Natural killer cell (primary cell): ENCODE results near the gene ANGPTL2. TPM values are rescaled to one million over a fixed set of nuclear protein-coding genes. Genes with fewer than 3 reads are reported as not detected.

Experiments
- ATAC-seq, 3 donors: fragments of 150-1000 bp in 2 of 3; fragments of 200-7000 bp in 1 of 3; cut with Tn5 transposase; 1 replicate in 1 of 3; 2 replicates in 2 of 3; pipeline ENCODE4 v1.10.0; 2021; ENCODE audit warnings: mild to moderate bottlenecking in 2 of 3, moderate library complexity in 2 of 3
- DNase-seq, 2 donors: peaks; one replicate each; pipeline versions ENCODE4 v3.0.0 to v3.0.0-alpha.2; 2013 to 2021; ENCODE audit warnings: mixed read lengths in 1 of 2
- H3K27ac ChIP-seq: one replicate; pipeline ENCODE4 v1.5.1; 2013; ENCODE audit warnings: mild to moderate bottlenecking, low read length
- H3K27me3 ChIP-seq: one replicate; pipeline ENCODE4 v1.6.1; 2013; ENCODE audit warnings: low read length; ENCODE audit not compliant: control insufficient read depth, insufficient read depth
- H3K36me3 ChIP-seq: one replicate; pipeline ENCODE4 v1.6.1; 2013; ENCODE audit warnings: low read length; ENCODE audit not compliant: control insufficient read depth, insufficient read depth
- H3K4me1 ChIP-seq: one replicate; pipeline ENCODE4 v1.6.1; 2013; ENCODE audit warnings: low read length; ENCODE audit not compliant: control insufficient read depth, insufficient read depth
- H3K4me3 ChIP-seq: one replicate; pipeline ENCODE4 v1.5.1; 2013; ENCODE audit warnings: low read length
- H3K9me3 ChIP-seq: one replicate; pipeline ENCODE4 v1.6.1; 2013; ENCODE audit warnings: low read length; ENCODE audit not compliant: control insufficient read depth, insufficient read depth
- H3K27ac Mint-ChIP-seq, 2 donors: one replicate each; pipeline ENCODE4 v1.8.0; 2022; ENCODE audit warnings: mild to moderate bottlenecking in 2 of 2, mixed read lengths in 2 of 2, moderate library complexity in 1 of 2
- H3K27me3 Mint-ChIP-seq, 2 donors: one replicate each; pipeline ENCODE4 v1.8.0; 2022; ENCODE audit warnings: low read depth in 2 of 2, mixed read lengths in 2 of 2
- H3K36me3 Mint-ChIP-seq: one replicate; pipeline ENCODE4 v1.8.0; 2022; ENCODE audit warnings: mixed read lengths
- H3K4me1 Mint-ChIP-seq, 2 donors: one replicate each; pipeline ENCODE4 v1.8.0; 2022; ENCODE audit warnings: mixed read lengths in 2 of 2
- H3K4me3 Mint-ChIP-seq: one replicate; pipeline ENCODE4 v1.8.0; 2022; ENCODE audit warnings: mild to moderate bottlenecking, moderate library complexity, mixed read lengths
- H3K9me3 Mint-ChIP-seq, 2 donors: one replicate each; pipeline ENCODE4 v1.8.0; 2022; ENCODE audit warnings: mixed read lengths in 2 of 2
- CTCF ChIP-seq: fragments of 200-600 bp; IDR thresholded peaks from one replicate; pipeline ENCODE4 v1.8.0; 2022; ENCODE audit warnings: antibody characterized with exemption
- WGBS: methylation state at CpG from one replicate; pipeline ENCODE4 v1.1.7; 2013; ENCODE audit warnings: missing lambda C conversion rate; ENCODE audit not compliant: insufficient coverage; 5-methylcytosine and 5-hydroxymethylcytosine counted together
- intact Hi-C: fragments of 100-400 bp; cut with micrococcal nuclease; formaldehyde crosslinking; loops from one replicate; pipeline ENCODE4 v1.14.2; 2022
- total RNA-seq, 4 donors: library from RNA; stranded (reverse); fragments of 120-200 nt in 1 of 4; gene quantifications; one replicate each; pipeline versions ENCODE4 v1.2.3 to v1.2.4, GENCODE V29; 2013 to 2022

The ANGPTL2 gene
- total RNA-seq, 3 donors from 2014 or later (not counting 1 experiment from before 2014, with no cell fraction given), result not detected

- Histone ChIP-seq H3K4me1 (no peaks in the 10 kb centered on the region), H3K27me3 (no peaks in the 10 kb centered on the region), H3K36me3 (no peaks in the 10 kb centered on the region), H3K27ac (no peak overlapping the region), H3K9me3 (no peaks in the 10 kb centered on the region), H3K4me3 (no peak overlapping the region)
- DNase-seq (no peak), ATAC-seq (no peak)
- Mint-ChIP-seq H3K27me3 (peaks cover 0 to 4% of the 10 kb centered on the region in 2 donors), H3K4me3 (no peak overlapping the region), H3K9me3 (no peaks in the 10 kb centered on the region), H3K36me3 (no peaks in the 10 kb centered on the region), H3K27ac (no peak overlapping the region), H3K4me1 (no peaks in the 10 kb centered on the region)
- intact Hi-C loops, result no loop called here
- WGBS, result 91% methylated on average over 3 of the region's 5 CpGs
- no peak for TF ChIP-seq CTCF
Measured at GRCh38 chr9:127136880-127137639, 14.6 kb upstream of the ANGPTL2 start.

- TF ChIP-seq CTCF, result no peak
- Mint-ChIP-seq H3K9me3 (no peaks in the 10 kb centered on the region), H3K27ac (no peak overlapping the region), H3K27me3 (peaks cover 0 to 4% of the 10 kb centered on the region in 2 donors), H3K36me3 (no peaks in the 10 kb centered on the region), H3K4me3 (no peak overlapping the region), H3K4me1 (no peaks in the 10 kb centered on the region)
- WGBS, result 91% methylated on average over 7 of the region's 8 CpGs
- Histone ChIP-seq H3K27me3 (no peaks in the 10 kb centered on the region), H3K36me3 (no peaks in the 10 kb centered on the region), H3K4me3 (no peak overlapping the region), H3K4me1 (no peaks in the 10 kb centered on the region), H3K27ac (no peak overlapping the region), H3K9me3 (no peaks in the 10 kb centered on the region)
- intact Hi-C loops, result no loop called here
- DNase-seq, result no peak
- ATAC-seq, result no peak
Measured at GRCh38 chr9:127136081-127136879, 13.8 kb upstream of the ANGPTL2 start.

- 93% methylated on average over 3 of the region's 4 CpGs for WGBS
- no peaks in the 10 kb centered on the region for H3K27me3 Mint-ChIP-seq
- H3K4me3 ChIP-seq, result no peak overlapping the region
- no peak overlapping the region for H3K27ac ChIP-seq
- H3K36me3 ChIP-seq, result no peaks in the 10 kb centered on the region
- no peaks in the 10 kb centered on the region for H3K27me3 ChIP-seq
- DNase-seq, result no peak
- no peak for ATAC-seq
- no peak overlapping the region for H3K4me3 Mint-ChIP-seq
- H3K4me1 Mint-ChIP-seq, result no peaks in the 10 kb centered on the region
- H3K9me3 Mint-ChIP-seq, result no peaks in the 10 kb centered on the region
- H3K36me3 Mint-ChIP-seq, result no peaks in the 10 kb centered on the region
- no peaks in the 10 kb centered on the region for H3K9me3 ChIP-seq
- H3K27ac Mint-ChIP-seq, result no peak overlapping the region
- no peaks in the 10 kb centered on the region for H3K4me1 ChIP-seq
- intact Hi-C loops, result no loop called here
- TF ChIP-seq CTCF, result no peak
Measured at GRCh38 chr9:127135056-127135745, 12.8 kb upstream of the ANGPTL2 start.
